Gastroesophageal sphincter (tissue), 4 donors: ENCODE results near the gene MACROH2A1. TPM values are rescaled to one million over a fixed set of nuclear protein-coding genes. Genes with fewer than 3 reads are reported as not detected.

Experiments used
- ATAC-seq: fragments of 150-250 bp; one replicate; pipeline ENCODE4 v1.9.1; 2016; ENCODE audit warnings: mild to moderate bottlenecking, moderate library complexity
- H3K27ac ChIP-seq, 4 donors: fragments of 200-600 bp; sonication (generic) in 3 of 4; 1 replicate in 3 of 4; 2 replicates in 1 of 4; pipeline ENCODE4 v1.5.1; 2016 to 2019
- H3K27me3 ChIP-seq: fragments of 200-600 bp; sonication (generic); one replicate; pipeline ENCODE4 v1.5.1; 2019
- H3K36me3 ChIP-seq, 2 donors: fragments of 200-600 bp; sonication (generic); one replicate each; pipeline ENCODE4 v1.5.1; 2019; ENCODE audit warnings: control low read depth in 1 of 2
- H3K4me1 ChIP-seq, 3 donors: fragments of 200-600 bp; sonication (generic); 1 replicate in 2 of 3; 2 replicates in 1 of 3; pipeline ENCODE4 v1.5.1; 2016 to 2019; ENCODE audit warnings: control low read depth in 2 of 3
- H3K4me3 ChIP-seq, 2 donors: fragments of 200-600 bp; sonication (generic); one replicate each; pipeline ENCODE4 v1.5.1; 2019; ENCODE audit warnings: mild to moderate bottlenecking in 1 of 2, moderate library complexity in 1 of 2
- H3K9me3 ChIP-seq, 3 donors: fragments of 200-600 bp; sonication (generic); one replicate each; pipeline ENCODE4 v1.5.1; 2017 to 2019; ENCODE audit warnings: control low read depth in 2 of 3
- CTCF ChIP-seq, 4 experiments: fragments of 200-600 bp in 2 of 4; fragments of 450-650 bp in 2 of 4; sonication (generic) in 1 of 4; IDR thresholded peaks; one replicate each; pipeline ENCODE4 v1.5.1; 2017 to 2019; ENCODE audit warnings: antibody characterized with exemption in 4 of 4, mild to moderate bottlenecking in 2 of 4, moderate library complexity in 2 of 4
- EP300 ChIP-seq: sonication (generic); formaldehyde crosslinking; IDR thresholded peaks from one replicate; pipeline ENCODE4 v1.6.1; 2017; ENCODE audit warnings: antibody characterized with exemption, mild to moderate bottlenecking
- POLR2A ChIP-seq, 2 donors: fragments of 450-650 bp; IDR thresholded peaks; one replicate each; pipeline ENCODE4 v1.6.1; 2017; ENCODE audit warnings: antibody characterized with exemption in 2 of 2, mild to moderate bottlenecking in 2 of 2, moderate library complexity in 1 of 2
- POLR2AphosphoS5 ChIP-seq: sonication (generic); formaldehyde crosslinking; IDR thresholded peaks from one replicate; pipeline ENCODE4 v1.6.1; 2017; ENCODE audit warnings: antibody characterized with exemption
- WGBS, 2 donors: methylation state at CpG; one replicate each; pipeline ENCODE4 v1.1.5; 2018; ENCODE audit warnings: low coverage in 1 of 2; 5-methylcytosine and 5-hydroxymethylcytosine counted together
- total RNA-seq, 4 donors: library from RNA; depleted of rRNA; stranded (reverse); fragments of >200 nt; gene quantifications; one replicate each; pipeline ENCODE4 v1.1.0, GENCODE V29; 2016

MACROH2A1 gene
- total RNA-seq, 4 donors from 2014 or later = 163 to 180 (median 177) TPM

- no peaks in the 10 kb centered on the region for H3K9me3 ChIP-seq
- H3K36me3 ChIP-seq = peaks cover 0 to 13% of the 10 kb centered on the region in 2 donors
- H3K27ac ChIP-seq = no peak overlapping the region
- H3K27me3 ChIP-seq = no peaks in the 10 kb centered on the region
- TF ChIP-seq POLR2A (IDR thresholded peaks at IDR 0.05) (no peak), POLR2AphosphoS5 (no peak), EP300 (no peak), CTCF (IDR thresholded peaks at IDR 0.05) (no peak)
- ATAC-seq = no peak
- H3K4me3 ChIP-seq = no peak overlapping the region
- 100% methylated on average over 4 of the region's 48 CpGs; no CpG with 5 or more reads in 1 of the 2 donors for WGBS, 2 donors
- peaks cover 0 to 18% (median 0%) of the 10 kb centered on the region in 3 donors for H3K4me1 ChIP-seq
Measured at GRCh38 chr5:135326296-135327254, 72.5 kb downstream of the MACROH2A1 start.

GRCh38 chr5:135324897-135325650, 74.0 kb downstream of the MACROH2A1 start:
- H3K27ac ChIP-seq = no peak overlapping the region
- TF ChIP-seq CTCF (IDR thresholded peaks at IDR 0.05) (no peak), POLR2AphosphoS5 (no peak), EP300 (no peak), POLR2A (IDR thresholded peaks at IDR 0.05) (no peak)
- H3K27me3 ChIP-seq = no peaks in the 10 kb centered on the region
- ATAC-seq = no peak
- H3K4me1 ChIP-seq = peaks cover 0 to 3% (median 0%) of the 10 kb centered on the region in 3 donors
- H3K36me3 ChIP-seq = no peaks in the 10 kb centered on the region
- H3K4me3 ChIP-seq = no peak overlapping the region
- WGBS, 2 donors = 79 to 91% methylated on average over 3 to 6 of the region's 17 CpGs
- H3K9me3 ChIP-seq = no peaks in the 10 kb centered on the region

GRCh38 chr5:135324160-135324559, 74.9 kb downstream of the MACROH2A1 start:
- Histone ChIP-seq H3K27me3 (no peaks in the 10 kb centered on the region), H3K9me3 (no peaks in the 10 kb centered on the region), H3K27ac (no peak overlapping the region), H3K4me3 (no peak overlapping the region), H3K4me1 (no peaks in the 10 kb centered on the region), H3K36me3 (no peaks in the 10 kb centered on the region)
- no peak for ATAC-seq
- 100% methylated on average over 2 of the region's 8 CpGs; no CpG with 5 or more reads in 1 of the 2 donors for WGBS, 2 donors
- TF ChIP-seq CTCF (IDR thresholded peaks at IDR 0.05) (no peak), POLR2A (IDR thresholded peaks at IDR 0.05) (no peak), POLR2AphosphoS5 (no peak), EP300 (no peak)

GRCh38 chr5:135323701-135324132, 75.3 kb downstream of the MACROH2A1 start:
- ATAC-seq = no peak
- WGBS, 2 donors = 83 to 90% methylated on average over 4 to 7 of the region's 8 CpGs
- Histone ChIP-seq H3K36me3 (no peaks in the 10 kb centered on the region), H3K4me3 (no peak overlapping the region), H3K4me1 (no peaks in the 10 kb centered on the region), H3K27me3 (no peaks in the 10 kb centered on the region), H3K9me3 (no peaks in the 10 kb centered on the region), H3K27ac (no peak overlapping the region)
- TF ChIP-seq CTCF (IDR thresholded peaks at IDR 0.05) (no peak), POLR2AphosphoS5 (no peak), POLR2A (IDR thresholded peaks at IDR 0.05) (no peak), EP300 (no peak)
